AG04450 (cell line): ENCODE results near the gene TELO2. TPM values are rescaled to one million over a fixed set of nuclear protein-coding genes. Genes with fewer than 3 reads are reported as not detected.

ENCODE experiments used
- CTCF ChIA-PET: fragments of 300-600, 350-600 bp; formaldehyde crosslinking; extraction: SDS; loops from one replicate; lab custom pipeline; 2022; ENCODE audit warnings: antibody characterized with exemption, inconsistent platforms; lab: Charles Lee
- POLR2A ChIA-PET: fragments of 350-600 bp; formaldehyde crosslinking; extraction: SDS; loops from one replicate; lab custom pipeline; 2021; ENCODE audit warnings: antibody characterized with exemption, inconsistent platforms; lab: Yijun Ruan, JAX
- DNase-seq: peaks from one replicate; pipeline ENCODE4 v3.0.0-alpha.2; 2011; ENCODE audit warnings: low read depth, low spot score
- H3K27ac ChIP-seq: one replicate; pipeline ENCODE4 v1.5.1; 2012; ENCODE audit warnings: low read depth, low read length, control low read depth
- H3K27me3 ChIP-seq: one replicate; pipeline ENCODE4 v1.6.0; 2012; ENCODE audit warnings: low read length; ENCODE audit not compliant: control insufficient read depth, insufficient read depth
- H3K4me3 ChIP-seq: 2 replicates; pipeline ENCODE4 v1.5.1; 2011; ENCODE audit warnings: mild to moderate bottlenecking, low read depth, low read length, control low read depth
- H3K9me3 ChIP-seq: 2 replicates; pipeline ENCODE4 v1.5.1; 2012; ENCODE audit warnings: low read length; ENCODE audit not compliant: control insufficient read depth, insufficient read depth
- CTCF ChIP-seq: IDR thresholded peaks from 2 replicates; pipeline ENCODE4 v1.5.1; 2011; ENCODE audit warnings: low read depth, low read length, control low read depth, inconsistent platforms
- polyA plus RNA-seq: library from polyadenylated mRNA; depleted of rRNA; stranded (reverse); fragments of >200 nt; gene quantifications from 2 replicates; pipeline ENCODE4 v1.2.3, GENCODE V29; 2011

Gene TELO2
- polyA plus RNA-seq, 1 experiment, result 6.2 TPM

DNA sequence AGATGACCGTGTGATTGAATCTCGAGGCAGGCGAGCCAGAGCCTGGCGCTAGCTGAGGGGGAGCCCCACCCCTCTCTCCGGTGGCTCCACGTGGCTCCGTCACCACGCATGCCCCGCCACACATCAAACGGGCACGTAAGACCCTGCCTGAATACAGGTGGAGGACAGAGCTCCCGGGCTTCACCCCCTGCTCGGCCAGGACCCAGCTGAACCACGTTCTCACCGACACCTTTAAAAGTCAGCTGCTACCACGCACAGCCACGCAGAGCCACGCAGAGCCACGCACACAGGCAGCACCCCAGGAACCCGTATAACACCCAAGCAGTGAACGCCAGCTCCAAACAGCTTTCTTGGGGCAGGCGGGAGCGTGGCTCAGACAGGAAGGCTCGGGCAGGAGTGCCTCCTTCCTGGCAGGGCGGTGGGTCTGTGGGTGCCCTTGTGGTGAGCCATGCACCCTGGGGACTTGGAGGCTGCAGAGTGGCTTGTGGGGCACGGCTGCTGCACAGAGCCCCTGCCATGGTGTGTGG lies 44.7 kb downstream of the TELO2 start:
- no peak for TF ChIP-seq CTCF
- H3K27me3 ChIP-seq, result no peaks in the 10 kb centered on the region
- peaks cover 6% of the 10 kb centered on the region; the same call in 1 of the 2 replicates for H3K9me3 ChIP-seq
- H3K4me3 ChIP-seq, result no peak overlapping the region
- H3K27ac ChIP-seq, result no peak overlapping the region
- CTCF ChIA-PET, result interaction anchor here (0.8 kb wide), 1 partner anchor 168 kb away, joined by 4 read pairs; the partner anchor contains the start of gene MAPK8IP3
- DNase-seq, result no peak
- POLR2A ChIA-PET, result no interaction called here

DNA sequence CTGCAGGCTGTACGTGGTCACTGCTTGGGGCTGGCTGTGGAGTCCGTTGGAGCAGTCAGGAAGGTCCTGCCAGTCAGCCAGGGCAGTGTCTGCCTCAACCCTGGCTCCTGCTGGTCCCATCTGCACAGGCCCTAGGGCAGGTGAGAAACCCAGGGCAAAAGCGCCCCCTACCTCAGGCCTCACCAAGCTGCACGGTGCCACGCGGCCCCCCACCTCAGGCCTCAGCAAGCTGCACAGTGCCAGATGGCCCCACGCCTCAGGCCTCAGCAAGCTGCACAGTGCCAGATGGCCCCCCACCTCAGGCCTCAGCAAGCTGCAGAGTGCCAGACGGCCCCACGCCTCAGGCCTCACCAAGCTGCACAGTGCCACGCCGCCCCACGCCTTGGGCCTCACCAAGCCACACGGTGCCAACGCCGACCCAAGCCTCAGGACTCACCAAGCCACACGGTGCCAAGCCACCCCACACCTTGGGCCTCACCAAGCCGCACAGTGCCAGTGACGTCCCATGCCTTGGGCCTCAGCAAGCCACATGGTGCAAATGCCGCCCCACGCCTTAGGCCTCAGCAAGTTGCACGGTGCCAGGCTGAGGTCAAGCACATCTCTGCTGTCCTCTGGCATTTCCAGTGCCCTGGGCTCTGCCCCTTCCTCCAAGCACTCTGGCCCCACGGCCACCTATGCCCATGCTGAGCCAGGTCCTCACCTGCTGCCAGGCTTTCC lies 45.8 kb downstream of the TELO2 start:
- POLR2A ChIA-PET, result no interaction called here
- CTCF ChIA-PET, result no interaction called here

GRCh38 chr16:1539720-1540555 lies 46.8 kb downstream of the TELO2 start:
- DNase-seq, result no peak
- TF ChIP-seq CTCF, result no peak
- POLR2A ChIA-PET, result no interaction called here
- no peaks in the 10 kb centered on the region for H3K27me3 ChIP-seq
- CTCF ChIA-PET, result no interaction called here
- no peak overlapping the region for H3K27ac ChIP-seq
- H3K4me3 ChIP-seq, result no peak overlapping the region
- no peaks in the 10 kb centered on the region; the same call in 1 of the 2 replicates for H3K9me3 ChIP-seq

More for the DNA sequence above, 45.8 kb downstream of the TELO2 start:
- H3K4me3 ChIP-seq, result no peak overlapping the region
- TF ChIP-seq CTCF, result no peak
- DNase-seq, result no peak
- no peak overlapping the region for H3K27ac ChIP-seq
- H3K9me3 ChIP-seq, result peaks cover 4% of the 10 kb centered on the region; the same call in 1 of the 2 replicates
- H3K27me3 ChIP-seq, result no peaks in the 10 kb centered on the region

DNA sequence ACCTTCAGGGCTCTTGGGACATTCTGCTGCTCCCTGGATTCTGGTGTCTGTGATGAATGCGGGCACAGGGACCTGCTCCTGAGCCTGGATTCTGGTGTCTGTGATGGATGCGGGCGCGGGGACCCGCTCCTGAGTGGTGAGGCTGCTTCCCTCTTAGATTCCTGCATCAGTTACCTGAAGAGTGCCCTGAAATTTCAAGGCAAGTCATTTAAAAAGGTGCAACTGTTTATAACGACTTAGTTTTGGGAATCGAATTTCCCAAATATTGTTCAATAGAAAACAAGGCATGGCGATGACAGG lies 47.3 kb downstream of the TELO2 start:
- TF ChIP-seq CTCF, result no peak
- ChIA-PET POLR2A (no interaction called here), CTCF (no interaction called here)
- H3K4me3 ChIP-seq, result no peak overlapping the region
- no peaks in the 10 kb centered on the region; the same call in 1 of the 2 replicates for H3K9me3 ChIP-seq
- no peak for DNase-seq
- no peak overlapping the region for H3K27ac ChIP-seq
- no peaks in the 10 kb centered on the region for H3K27me3 ChIP-seq
